NT2/D1 (cell line): ENCODE measurements around the gene ANK3.

Experiments used
- SUZ12 ChIP-seq: IDR thresholded peaks from 2 replicates; pipeline ENCODE4 v1.6.1; 2011; ENCODE audit not compliant: insufficient read length, insufficient read depth; ENCODE audit errors: extremely low read depth
- YY1 ChIP-seq: IDR thresholded peaks from 2 replicates; pipeline ENCODE4 v1.6.1; 2011; ENCODE audit not compliant: insufficient read length, insufficient read depth

- TF ChIP-seq SUZ12, result no peak
- TF ChIP-seq YY1, result no peak
Observed at GRCh38 chr10:60206735-60207134, 182.9 kb downstream of the ANK3 start.
